Bronchial epithelial cell (primary cell): ENCODE measurements around the gene SLC12A7. TPM values are rescaled to one million over a fixed set of nuclear protein-coding genes. Genes with fewer than 3 reads are reported as not detected.

Experiments
- DNase-seq: peaks from one replicate; pipeline ENCODE4 v3.0.0-alpha.2; 2010; ENCODE audit warnings: low read depth
- FAIRE-seq: peaks from 2 replicates; lab custom pipeline; 2011; peaks lifted over from hg19 to GRCh38; lab: Jason Lieb, UNC
- H3K27me3 ChIP-seq: 2 replicates; pipeline ENCODE4 v1.5.1; 2011; ENCODE audit warnings: low read length; ENCODE audit not compliant: control insufficient read depth, insufficient read depth
- H3K36me3 ChIP-seq: 2 replicates; pipeline ENCODE4 v1.5.1; 2011; ENCODE audit warnings: low read length; ENCODE audit not compliant: control insufficient read depth, insufficient read depth
- H3K4me3 ChIP-seq: 2 replicates; pipeline ENCODE4 v1.5.1; 2011; ENCODE audit warnings: mild to moderate bottlenecking, low read depth, low read length, control low read depth
- CTCF ChIP-seq: IDR thresholded peaks from 2 replicates; pipeline ENCODE4 v1.5.1; 2011; ENCODE audit warnings: mild to moderate bottlenecking, moderate library complexity, low read length, control low read depth, inconsistent platforms; ENCODE audit not compliant: insufficient read depth, severe bottlenecking
- total RNA-seq: library from RNA; depleted of rRNA; stranded (reverse); fragments of >200 nt; gene quantifications from 2 replicates; pipeline ENCODE4 v1.2.1, GENCODE V29; 2014

Gene SLC12A7
- total RNA-seq, 1 donor from 2014 or later: 10.3 TPM

DNA sequence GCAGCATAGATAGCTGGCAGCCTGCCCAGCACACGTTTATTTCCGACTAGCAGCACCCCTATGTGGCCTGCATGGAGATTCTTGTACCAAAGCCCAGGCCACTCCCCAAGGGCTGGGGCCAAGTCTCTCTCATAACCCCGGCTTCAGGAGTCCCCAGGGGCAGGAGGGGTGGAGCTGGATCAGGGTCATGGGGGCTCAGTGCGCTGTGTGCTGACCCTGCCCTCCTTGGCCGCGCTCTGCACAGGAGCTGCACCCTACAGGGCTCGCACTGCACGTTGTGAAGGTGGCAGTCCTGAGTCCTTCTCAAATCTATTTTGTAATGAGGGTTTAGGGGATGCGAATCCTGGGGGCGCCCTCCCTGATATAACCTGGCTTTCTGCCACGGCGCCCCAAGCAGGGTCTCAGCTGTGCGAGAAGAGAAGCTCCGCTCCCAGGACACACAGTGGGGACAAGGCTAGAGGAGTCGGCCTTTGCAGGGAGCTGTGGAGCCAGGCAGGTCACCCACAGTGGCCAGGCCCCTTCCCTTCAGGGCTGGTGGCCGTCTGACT, 74.7 kb downstream of the SLC12A7 start:
- no peaks in the 10 kb centered on the region for H3K27me3 ChIP-seq
- no peak for DNase-seq
- no peak for TF ChIP-seq CTCF
- H3K4me3 ChIP-seq: no peak overlapping the region
- H3K36me3 ChIP-seq: no peaks in the 10 kb centered on the region
- FAIRE-seq: no peak

GRCh38 chr5:1036504-1037122, 75.2 kb downstream of the SLC12A7 start:
- DNase-seq: no peak
- H3K27me3 ChIP-seq: no peaks in the 10 kb centered on the region
- FAIRE-seq: no peak
- no peak overlapping the region for H3K4me3 ChIP-seq
- TF ChIP-seq CTCF: no peak
- no peaks in the 10 kb centered on the region for H3K36me3 ChIP-seq

- FAIRE-seq (no peak), DNase-seq (no peak)
- Histone ChIP-seq H3K36me3 (no peaks in the 10 kb centered on the region), H3K4me3 (no peak overlapping the region), H3K27me3 (no peaks in the 10 kb centered on the region)
- TF ChIP-seq CTCF: no peak
Observed at GRCh38 chr5:1035421-1036405, 76.2 kb downstream of the SLC12A7 start.

- Histone ChIP-seq H3K36me3 (no peaks in the 10 kb centered on the region), H3K4me3 (no peak overlapping the region), H3K27me3 (no peaks in the 10 kb centered on the region)
- DNase-seq (no peak), FAIRE-seq (no peak)
- no peak for TF ChIP-seq CTCF
Observed at GRCh38 chr5:1034986-1035385, 76.9 kb downstream of the SLC12A7 start.

DNA sequence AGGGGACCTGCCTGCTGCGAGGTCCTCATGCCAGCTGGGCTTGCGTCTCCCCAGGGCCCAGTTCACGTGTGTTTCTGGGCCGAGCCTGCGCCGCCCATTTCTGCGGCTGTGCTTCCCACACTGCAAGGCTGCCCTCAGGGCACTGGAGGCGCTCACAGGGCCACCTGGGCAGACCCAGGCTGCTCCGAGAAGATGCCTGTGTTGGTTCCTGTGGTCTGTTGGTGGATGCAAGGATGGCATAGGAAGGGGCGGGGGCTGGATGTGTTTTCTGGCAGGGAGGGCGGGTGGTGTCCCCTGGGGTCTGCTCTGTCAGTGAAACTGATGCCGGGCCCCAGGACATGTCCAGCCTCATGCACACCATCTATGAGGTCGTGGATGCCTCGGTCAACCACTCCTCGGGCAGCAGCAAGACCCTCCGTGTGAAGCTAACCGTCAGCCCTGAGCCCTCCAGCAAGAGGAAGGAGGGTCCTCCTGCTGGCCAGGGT, 77.4 kb downstream of the SLC12A7 start:
- DNase-seq: no peak
- H3K36me3 ChIP-seq: no peaks in the 10 kb centered on the region
- H3K4me3 ChIP-seq: no peak overlapping the region
- no peak for TF ChIP-seq CTCF
- no peak for FAIRE-seq
- H3K27me3 ChIP-seq: no peaks in the 10 kb centered on the region
